WTC11 (cell line): ENCODE data around the gene SAMD4A. TPM values are rescaled to one million over a fixed set of nuclear protein-coding genes. Genes with fewer than 3 reads are reported as not detected.

ENCODE experiments used
- ATAC-seq: fragments of 200-7000 bp; cut with Tn5 transposase; 2 replicates; pipeline ENCODE4 v1.10.0; 2021; ENCODE audit warnings: mild to moderate bottlenecking, moderate library complexity
- CTCF ChIA-PET: fragments of 300-600 bp; sonication (Branson Sonifier 250); formaldehyde crosslinking; loops from one replicate; lab custom pipeline; 2021; ENCODE audit warnings: antibody characterized with exemption; lab: Charles Lee
- POLR2A ChIA-PET: fragments of 350-600 bp; sonication (Branson Sonifier 250); formaldehyde crosslinking; loops from one replicate; lab custom pipeline; 2021; ENCODE audit warnings: antibody characterized with exemption; lab: Charles Lee
- DNase-seq: peaks from one replicate; pipeline ENCODE4 v3.0.0; 2021; ENCODE audit warnings: low spot score
- H3K27ac Mint-ChIP-seq: 2 replicates; pipeline ENCODE4 v1.8.0; 2021; ENCODE audit warnings: mixed read lengths
- H3K27me3 Mint-ChIP-seq: 2 replicates; pipeline ENCODE4 v1.8.0; 2021; ENCODE audit warnings: low read depth, mild to moderate bottlenecking, moderate library complexity, mixed read lengths
- H3K36me3 Mint-ChIP-seq: 2 replicates; pipeline ENCODE4 v1.8.0; 2021; ENCODE audit warnings: mixed read lengths
- H3K4me1 Mint-ChIP-seq: 2 replicates; pipeline ENCODE4 v1.8.0; 2022; ENCODE audit warnings: mixed read lengths
- H3K4me3 Mint-ChIP-seq: 2 replicates; pipeline ENCODE4 v1.8.0; 2021; ENCODE audit warnings: mild to moderate bottlenecking, moderate library complexity, mixed read lengths
- H3K9me3 Mint-ChIP-seq: 2 replicates; pipeline ENCODE4 v1.8.0; 2021; ENCODE audit warnings: mixed read lengths
- ATF1 ChIP-seq: sonication (generic); formaldehyde crosslinking; IDR thresholded peaks from 2 replicates; pipeline ENCODE4 v1.8.1; 2023; ENCODE audit warnings: mild to moderate bottlenecking, moderate library complexity, missing genetic modification reagents
- E2F1 ChIP-seq: sonication (generic); formaldehyde crosslinking; IDR thresholded peaks from 2 replicates; pipeline ENCODE4 v1.8.0; 2022; ENCODE audit warnings: mild to moderate bottlenecking, missing genetic modification reagents
- GABPB1 ChIP-seq: sonication (generic); formaldehyde crosslinking; IDR thresholded peaks from 2 replicates; pipeline ENCODE4 v1.8.1; 2023; ENCODE audit warnings: mild to moderate bottlenecking, missing genetic modification reagents
- HMGA2 ChIP-seq: fragments of 250-450 bp; sonication (Bioruptor Pico); IDR thresholded peaks from 2 replicates; pipeline ENCODE4 v1.4.0; 2021; ENCODE audit warnings: mild to moderate bottlenecking, moderate library complexity
- JAZF1 ChIP-seq: fragments of 250-450 bp; sonication (Bioruptor Pico); IDR thresholded peaks from 2 replicates; pipeline ENCODE4 v1.9.0; 2021; ENCODE audit warnings: moderate library complexity, mild to moderate bottlenecking, inconsistent platforms
- KAT7 ChIP-seq: sonication (generic); formaldehyde crosslinking; IDR thresholded peaks from 2 replicates; pipeline ENCODE4 v1.8.1; 2023; ENCODE audit warnings: missing genetic modification reagents, mild to moderate bottlenecking, borderline replicate concordance
- MLX ChIP-seq: sonication (generic); formaldehyde crosslinking; IDR thresholded peaks from 2 replicates; pipeline ENCODE4 v1.8.1; 2023; ENCODE audit warnings: mild to moderate bottlenecking, missing genetic modification reagents, moderate library complexity
- MYBL2 ChIP-seq: sonication (generic); formaldehyde crosslinking; IDR thresholded peaks from 2 replicates; pipeline ENCODE4 v1.8.1; 2023; ENCODE audit warnings: mild to moderate bottlenecking, moderate library complexity, missing genetic modification reagents
- PRDM15 ChIP-seq: sonication (generic); formaldehyde crosslinking; IDR thresholded peaks from 2 replicates; pipeline ENCODE4 v1.8.0; 2022; ENCODE audit warnings: missing genetic modification reagents
- PREB ChIP-seq: sonication (generic); formaldehyde crosslinking; IDR thresholded peaks from 2 replicates; pipeline ENCODE4 v1.8.1; 2022; ENCODE audit warnings: mild to moderate bottlenecking, missing genetic modification reagents, moderate library complexity, borderline replicate concordance
- SMAD3 ChIP-seq: sonication (generic); formaldehyde crosslinking; IDR thresholded peaks from 2 replicates; pipeline ENCODE4 v1.8.0; 2022; ENCODE audit warnings: missing genetic modification reagents, mild to moderate bottlenecking, borderline replicate concordance
- SMAD4 ChIP-seq: sonication (generic); formaldehyde crosslinking; IDR thresholded peaks from 2 replicates; pipeline ENCODE4 v1.8.0; 2022; ENCODE audit warnings: mild to moderate bottlenecking, missing genetic modification reagents
- SP1 ChIP-seq: sonication (generic); formaldehyde crosslinking; conservative IDR thresholded peaks from 2 replicates; pipeline ENCODE4 v1.8.1; 2022; ENCODE audit warnings: missing genetic modification reagents
- TCF7 ChIP-seq: sonication (generic); formaldehyde crosslinking; IDR thresholded peaks from 2 replicates; pipeline ENCODE4 v1.8.0; 2022; ENCODE audit warnings: mild to moderate bottlenecking, low read depth, missing genetic modification reagents, moderate library complexity
- ZNF138 ChIP-seq: sonication (generic); formaldehyde crosslinking; conservative IDR thresholded peaks from 2 replicates; pipeline ENCODE4 v1.8.1; 2022; ENCODE audit warnings: mild to moderate bottlenecking, moderate library complexity, missing genetic modification reagents
- ZNF232 ChIP-seq: sonication (generic); formaldehyde crosslinking; IDR thresholded peaks from 2 replicates; pipeline ENCODE4 v1.8.0; 2022; ENCODE audit warnings: mild to moderate bottlenecking, missing genetic modification reagents
- ZNF281 ChIP-seq: sonication (generic); formaldehyde crosslinking; IDR thresholded peaks from 2 replicates; pipeline ENCODE4 v1.8.0; 2023; ENCODE audit warnings: mild to moderate bottlenecking, missing genetic modification reagents
- ZNF317 ChIP-seq: sonication (generic); formaldehyde crosslinking; IDR thresholded peaks from 2 replicates; pipeline ENCODE4 v1.8.1; 2023; ENCODE audit warnings: low read depth, mild to moderate bottlenecking, moderate library complexity, missing genetic modification reagents, borderline replicate concordance
- ZNF396 ChIP-seq: fragments of 250-450 bp; sonication (Bioruptor Pico); IDR thresholded peaks from 2 replicates; pipeline ENCODE4 v1.8.0; 2021; ENCODE audit warnings: mild to moderate bottlenecking, moderate library complexity, borderline replicate concordance
- ZNF671 ChIP-seq: fragments of 250-450 bp; sonication (Bioruptor Pico); IDR thresholded peaks from 2 replicates; pipeline ENCODE4 v1.8.0; 2021; ENCODE audit warnings: mild to moderate bottlenecking
- total RNA-seq: library from RNA; stranded (reverse); gene quantifications from 3 replicates; pipeline ENCODE4 v1.2.3, GENCODE V29; 2021

Gene SAMD4A
- total RNA-seq, 1 experiment from 2014 or later, result 6.0 TPM

- DNase-seq, result no peak
- Mint-ChIP-seq H3K4me3 (no peak overlapping the region), H3K36me3 (no peaks in the 10 kb centered on the region), H3K27me3 (no peaks in the 10 kb centered on the region)
- TF ChIP-seq KAT7 (no peak), E2F1 (no peak), ZNF317 (CRISPR knock-in tag) (no peak), ZNF396 (no peak), PRDM15 (CRISPR knock-in tag) (no peak), ZNF671 (CRISPR knock-in tag) (no peak), SMAD4 (CRISPR knock-in tag) (no peak), SP1 (CRISPR knock-in tag) (no peak)
- TF ChIP-seq, all 79 proteins: peak for 0
- ChIA-PET CTCF (interaction anchor here (0.7 to 2.7 kb wide), 26 partner anchors 9 to 171 kb away, joined by 3 to 17 read pairs (median 4); partner anchors contain the start of genes CGRRF1 and SAMD4A), POLR2A (no interaction called here)
- Mint-ChIP-seq H3K4me1 (peaks cover 19% of the 10 kb centered on the region), H3K27ac (no peak overlapping the region), H3K9me3 (no peaks in the 10 kb centered on the region)
- peak; percentile 73 for ATAC-seq
These were observed 76.1 kb downstream of the SAMD4A start for GRCh38 chr14:54642801-54643695.

GRCh38 chr14:54643696-54644176 is 76.8 kb downstream of the SAMD4A start:
- TF ChIP-seq SMAD3 (CRISPR knock-in tag) (no peak), GABPB1 (CRISPR knock-in tag) (0 out of 2 replicates have a peak, but pooled peaks have one; percentile 17), ZNF281 (CRISPR knock-in tag) (no peak)
- TF ChIP-seq, all 79 proteins: peak for 1
- DNase-seq (no peak), ATAC-seq (no peak)
- no peaks in the 10 kb centered on the region for H3K27me3 Mint-ChIP-seq
- no peak overlapping the region for H3K27ac Mint-ChIP-seq
- peaks cover 16% of the 10 kb centered on the region for H3K4me1 Mint-ChIP-seq
- no peak overlapping the region for H3K4me3 Mint-ChIP-seq
- ChIA-PET POLR2A (no interaction called here), CTCF (interaction anchor here (0.8 to 2.7 kb wide), 20 partner anchors 9 to 170 kb away, joined by 3 to 17 read pairs (median 5); partner anchors contain the start of genes CGRRF1 and SAMD4A)
- no peaks in the 10 kb centered on the region for H3K36me3 Mint-ChIP-seq
- no peaks in the 10 kb centered on the region for H3K9me3 Mint-ChIP-seq

- ChIA-PET CTCF (no interaction called here), POLR2A (no interaction called here)
- H3K4me3 Mint-ChIP-seq, result no peak overlapping the region
- H3K27me3 Mint-ChIP-seq, result no peaks in the 10 kb centered on the region
- H3K27ac Mint-ChIP-seq, result no peak overlapping the region
- TF ChIP-seq MYBL2 (CRISPR knock-in tag) (no peak), ATF1 (no peak), ZNF232 (CRISPR knock-in tag) (no peak), TCF7 (CRISPR knock-in tag) (no peak), ZNF138 (CRISPR knock-in tag) (no peak), ZNF317 (CRISPR knock-in tag) (no peak), JAZF1 (CRISPR knock-in tag) (no peak), MLX (CRISPR knock-in tag) (no peak), PREB (no peak), HMGA2 (CRISPR knock-in tag) (no peak)
- DNase-seq, result no peak
- H3K9me3 Mint-ChIP-seq, result no peaks in the 10 kb centered on the region
- no peak for ATAC-seq
- H3K4me1 Mint-ChIP-seq, result peaks cover 15% of the 10 kb centered on the region
- no peaks in the 10 kb centered on the region for H3K36me3 Mint-ChIP-seq
These were observed 78.7 kb downstream of the SAMD4A start for GRCh38 chr14:54645639-54646038.
